NB4 (cell line): Measurements from ENCODE around the gene PRRT2.

Experiments
- CTCF ChIP-seq: IDR thresholded peaks from one replicate; pipeline ENCODE4 v1.5.1; 2012; ENCODE audit warnings: low read depth, low read length
- MAX ChIP-seq: IDR thresholded peaks from 2 replicates; pipeline ENCODE4 v1.6.1; 2011; ENCODE audit warnings: low read depth, low read length

GRCh38 chr16:29858149-29858849, 46.3 kb downstream of the PRRT2 start:
- TF ChIP-seq MAX, result no peak
- no peak for TF ChIP-seq CTCF
